HepG2 (cell line): ENCODE measurements around the gene SEC14L1. TPM values are rescaled to one million over a fixed set of nuclear protein-coding genes. Genes with fewer than 3 reads are reported as not detected.

Source experiments
- HDAC2 ChIP-seq: sonication (generic); formaldehyde crosslinking; IDR thresholded peaks from 2 replicates; pipeline ENCODE4 v1.4.0; 2020; ENCODE audit warnings: missing genetic modification reagents
- HNF4A ChIP-seq: sonication (generic); formaldehyde crosslinking; IDR thresholded peaks from 2 replicates; pipeline ENCODE4 v1.4.0; 2020; ENCODE audit warnings: missing genetic modification reagents
- LCORL ChIP-seq, 2 experiments: fragments of 450-650 bp in 1 of 2; sonication (generic) in 1 of 2; formaldehyde crosslinking in 1 of 2; IDR thresholded peaks; 2 replicates each; pipeline versions ENCODE4 v1.5.0 to v1.6.1; 2017 to 2020; ENCODE audit warnings: antibody characterized with exemption in 1 of 2, missing genetic modification reagents in 1 of 2
- SMC3 ChIP-seq: IDR thresholded peaks from 2 replicates; pipeline ENCODE4 v1.6.1; 2011; ENCODE audit warnings: low read length, improper control_type of control experiment
- WIZ ChIP-seq: sonication (generic); formaldehyde crosslinking; IDR thresholded peaks from 2 replicates; pipeline ENCODE4 v1.5.1; 2020; ENCODE audit warnings: mild to moderate bottlenecking, missing genetic modification reagents
- polyA plus RNA-seq, 8 experiments: library from polyadenylated mRNA; depleted of rRNA in 3 of 8; stranded (reverse) in 7 of 8; unstranded in 1 of 8; fragments of >200 nt; fragmentation: Illumina TruSeq in 4 of 8; extraction: Trizol in 4 of 8; gene quantifications; 2 replicates each; pipeline versions ENCODE4 v1.2.1 to v1.2.3, GENCODE V29; 2011 to 2016; ENCODE audit warnings: low read depth in 4 of 8, missing spikeins in 1 of 8, mixed read lengths in 1 of 8; ENCODE audit not compliant: insufficient read depth in 1 of 8
- total RNA-seq, 5 experiments: library from RNA; depleted of rRNA; stranded (reverse); fragments of >200 nt; fragmentation: Illumina TruSeq; extraction: Trizol; gene quantifications; 2 replicates each; pipeline ENCODE4 v1.2.3, GENCODE V29; 2016; ENCODE audit warnings: low read depth in 1 of 5
- TF ChIP-seq, protein P1 (sequence below): sonication (generic); formaldehyde crosslinking; IDR thresholded peaks from 2 replicates; pipeline ENCODE4 v1.4.0; 2020; ENCODE audit warnings: missing genetic modification reagents
- TF ChIP-seq, protein P2 (sequence below): sonication (generic); formaldehyde crosslinking; conservative IDR thresholded peaks from 2 replicates; pipeline ENCODE4 v1.8.0; 2022; ENCODE audit warnings: mild to moderate bottlenecking, moderate library complexity, missing genetic modification reagents
- TF ChIP-seq, protein P3 (sequence below): sonication (generic); formaldehyde crosslinking; IDR thresholded peaks from 2 replicates; pipeline ENCODE4 v1.5.0; 2020; ENCODE audit warnings: mild to moderate bottlenecking, missing genetic modification reagents
- TF ChIP-seq, protein P4 (sequence below): IDR thresholded peaks from 2 replicates; pipeline ENCODE4 v1.6.1; 2012; ENCODE audit warnings: low read length, improper control_type of control experiment
- TF ChIP-seq, protein P5 (sequence below): sonication (generic); formaldehyde crosslinking; conservative IDR thresholded peaks from 2 replicates; pipeline ENCODE4 v1.8.0; 2022; ENCODE audit warnings: low read depth, missing genetic modification reagents
- TF ChIP-seq, protein P6 (sequence below): sonication (generic); formaldehyde crosslinking; IDR thresholded peaks from 2 replicates; pipeline ENCODE4 v1.4.0; 2020; ENCODE audit warnings: missing genetic modification reagents

SEC14L1 gene
- total and polyA plus RNA-seq, 2 of the 13 experiments (the other 11 are each of a cell fraction or from before 2014, with no cell fraction given), result 26.3 to 43.9 TPM

DNA sequence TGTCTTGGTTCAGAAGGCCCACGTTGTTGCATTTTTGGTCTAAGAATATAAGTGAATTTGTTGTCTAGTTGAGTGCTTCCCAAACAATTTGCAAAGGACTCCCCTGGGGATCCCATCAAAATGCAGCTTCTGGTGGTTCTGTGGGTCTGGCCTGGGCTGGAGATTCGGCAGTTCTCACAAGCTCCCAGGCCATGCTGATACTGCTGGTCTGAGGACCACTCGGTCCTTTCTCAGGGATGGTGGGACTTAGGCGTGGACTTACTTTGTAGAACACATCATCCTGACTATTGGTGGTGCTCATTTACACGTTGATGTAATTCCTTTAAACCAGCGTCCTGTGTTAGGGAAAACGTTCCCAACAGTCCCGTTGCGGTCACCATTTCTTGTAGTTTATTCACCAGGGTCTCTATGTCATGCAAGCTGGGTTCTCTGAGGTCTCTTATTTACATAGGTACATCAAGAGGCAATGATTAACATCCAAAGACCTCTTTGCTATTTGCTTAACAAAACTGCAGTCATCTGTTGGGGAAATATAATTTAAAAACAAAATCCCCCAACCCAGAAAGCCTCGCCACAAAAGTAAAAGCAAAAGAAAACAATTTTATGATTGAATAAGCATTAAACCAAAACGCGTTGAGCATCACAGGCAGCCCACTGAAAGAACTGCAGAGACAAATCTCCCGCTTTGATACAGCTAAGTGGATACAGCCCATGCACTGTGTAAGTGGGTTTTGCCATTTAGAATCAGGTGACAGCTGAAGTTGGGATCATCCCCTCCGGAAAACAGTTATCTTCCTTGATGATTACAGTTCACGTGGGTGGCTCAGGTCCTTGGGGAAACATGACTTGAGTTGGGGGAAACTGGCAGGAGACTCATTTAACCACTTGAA lies 39.0 kb upstream of the SEC14L1 start (continued):
- TF ChIP-seq, protein P1, sequence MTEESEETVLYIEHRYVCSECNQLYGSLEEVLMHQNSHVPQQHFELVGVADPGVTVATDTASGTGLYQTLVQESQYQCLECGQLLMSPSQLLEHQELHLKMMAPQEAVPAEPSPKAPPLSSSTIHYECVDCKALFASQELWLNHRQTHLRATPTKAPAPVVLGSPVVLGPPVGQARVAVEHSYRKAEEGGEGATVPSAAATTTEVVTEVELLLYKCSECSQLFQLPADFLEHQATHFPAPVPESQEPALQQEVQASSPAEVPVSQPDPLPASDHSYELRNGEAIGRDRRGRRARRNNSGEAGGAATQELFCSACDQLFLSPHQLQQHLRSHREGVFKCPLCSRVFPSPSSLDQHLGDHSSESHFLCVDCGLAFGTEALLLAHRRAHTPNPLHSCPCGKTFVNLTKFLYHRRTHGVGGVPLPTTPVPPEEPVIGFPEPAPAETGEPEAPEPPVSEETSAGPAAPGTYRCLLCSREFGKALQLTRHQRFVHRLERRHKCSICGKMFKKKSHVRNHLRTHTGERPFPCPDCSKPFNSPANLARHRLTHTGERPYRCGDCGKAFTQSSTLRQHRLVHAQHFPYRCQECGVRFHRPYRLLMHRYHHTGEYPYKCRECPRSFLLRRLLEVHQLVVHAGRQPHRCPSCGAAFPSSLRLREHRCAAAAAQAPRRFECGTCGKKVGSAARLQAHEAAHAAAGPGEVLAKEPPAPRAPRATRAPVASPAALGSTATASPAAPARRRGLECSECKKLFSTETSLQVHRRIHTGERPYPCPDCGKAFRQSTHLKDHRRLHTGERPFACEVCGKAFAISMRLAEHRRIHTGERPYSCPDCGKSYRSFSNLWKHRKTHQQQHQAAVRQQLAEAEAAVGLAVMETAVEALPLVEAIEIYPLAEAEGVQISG, result no peak; the same call in 1 of the 2 replicates
- TF ChIP-seq HDAC2 (CRISPR knock-in tag) (no peak; the same call in 1 of the 2 replicates), SMC3 (0 out of 2 replicates have a peak, but pooled peaks have one; percentile 1), WIZ (CRISPR knock-in tag) (no peak), LCORL (IDR thresholded peaks at IDR 0.05) (no peak), LCORL (CRISPR knock-in tag; IDR thresholded peaks at IDR 0.05) (peak; percentile 16; the same call in 1 of the 2 replicates), HNF4A (CRISPR knock-in tag) (no peak)
- TF ChIP-seq, protein P2, sequence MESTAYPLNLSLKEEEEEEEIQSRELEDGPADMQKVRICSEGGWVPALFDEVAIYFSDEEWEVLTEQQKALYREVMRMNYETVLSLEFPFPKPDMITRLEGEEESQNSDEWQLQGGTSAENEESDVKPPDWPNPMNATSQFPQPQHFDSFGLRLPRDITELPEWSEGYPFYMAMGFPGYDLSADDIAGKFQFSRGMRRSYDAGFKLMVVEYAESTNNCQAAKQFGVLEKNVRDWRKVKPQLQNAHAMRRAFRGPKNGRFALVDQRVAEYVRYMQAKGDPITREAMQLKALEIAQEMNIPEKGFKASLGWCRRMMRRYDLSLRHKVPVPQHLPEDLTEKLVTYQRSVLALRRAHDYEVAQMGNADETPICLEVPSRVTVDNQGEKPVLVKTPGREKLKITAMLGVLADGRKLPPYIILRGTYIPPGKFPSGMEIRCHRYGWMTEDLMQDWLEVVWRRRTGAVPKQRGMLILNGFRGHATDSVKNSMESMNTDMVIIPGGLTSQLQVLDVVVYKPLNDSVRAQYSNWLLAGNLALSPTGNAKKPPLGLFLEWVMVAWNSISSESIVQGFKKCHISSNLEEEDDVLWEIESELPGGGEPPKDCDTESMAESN (CRISPR knock-in tag), result no peak
- TF ChIP-seq, protein P3, sequence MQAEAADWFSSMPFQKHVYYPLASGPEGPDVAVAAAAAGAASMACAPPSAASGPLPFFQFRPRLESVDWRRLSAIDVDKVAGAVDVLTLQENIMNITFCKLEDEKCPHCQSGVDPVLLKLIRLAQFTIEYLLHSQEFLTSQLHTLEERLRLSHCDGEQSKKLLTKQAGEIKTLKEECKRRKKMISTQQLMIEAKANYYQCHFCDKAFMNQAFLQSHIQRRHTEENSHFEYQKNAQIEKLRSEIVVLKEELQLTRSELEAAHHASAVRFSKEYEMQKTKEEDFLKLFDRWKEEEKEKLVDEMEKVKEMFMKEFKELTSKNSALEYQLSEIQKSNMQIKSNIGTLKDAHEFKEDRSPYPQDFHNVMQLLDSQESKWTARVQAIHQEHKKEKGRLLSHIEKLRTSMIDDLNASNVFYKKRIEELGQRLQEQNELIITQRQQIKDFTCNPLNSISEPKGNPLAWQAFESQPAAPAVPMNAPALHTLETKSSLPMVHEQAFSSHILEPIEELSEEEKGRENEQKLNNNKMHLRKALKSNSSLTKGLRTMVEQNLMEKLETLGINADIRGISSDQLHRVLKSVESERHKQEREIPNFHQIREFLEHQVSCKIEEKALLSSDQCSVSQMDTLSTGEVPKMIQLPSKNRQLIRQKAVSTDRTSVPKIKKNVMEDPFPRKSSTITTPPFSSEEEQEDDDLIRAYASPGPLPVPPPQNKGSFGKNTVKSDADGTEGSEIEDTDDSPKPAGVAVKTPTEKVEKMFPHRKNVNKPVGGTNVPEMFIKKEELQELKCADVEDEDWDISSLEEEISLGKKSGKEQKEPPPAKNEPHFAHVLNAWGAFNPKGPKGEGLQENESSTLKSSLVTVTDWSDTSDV (CRISPR knock-in tag), result no peak
- TF ChIP-seq, protein P4, sequence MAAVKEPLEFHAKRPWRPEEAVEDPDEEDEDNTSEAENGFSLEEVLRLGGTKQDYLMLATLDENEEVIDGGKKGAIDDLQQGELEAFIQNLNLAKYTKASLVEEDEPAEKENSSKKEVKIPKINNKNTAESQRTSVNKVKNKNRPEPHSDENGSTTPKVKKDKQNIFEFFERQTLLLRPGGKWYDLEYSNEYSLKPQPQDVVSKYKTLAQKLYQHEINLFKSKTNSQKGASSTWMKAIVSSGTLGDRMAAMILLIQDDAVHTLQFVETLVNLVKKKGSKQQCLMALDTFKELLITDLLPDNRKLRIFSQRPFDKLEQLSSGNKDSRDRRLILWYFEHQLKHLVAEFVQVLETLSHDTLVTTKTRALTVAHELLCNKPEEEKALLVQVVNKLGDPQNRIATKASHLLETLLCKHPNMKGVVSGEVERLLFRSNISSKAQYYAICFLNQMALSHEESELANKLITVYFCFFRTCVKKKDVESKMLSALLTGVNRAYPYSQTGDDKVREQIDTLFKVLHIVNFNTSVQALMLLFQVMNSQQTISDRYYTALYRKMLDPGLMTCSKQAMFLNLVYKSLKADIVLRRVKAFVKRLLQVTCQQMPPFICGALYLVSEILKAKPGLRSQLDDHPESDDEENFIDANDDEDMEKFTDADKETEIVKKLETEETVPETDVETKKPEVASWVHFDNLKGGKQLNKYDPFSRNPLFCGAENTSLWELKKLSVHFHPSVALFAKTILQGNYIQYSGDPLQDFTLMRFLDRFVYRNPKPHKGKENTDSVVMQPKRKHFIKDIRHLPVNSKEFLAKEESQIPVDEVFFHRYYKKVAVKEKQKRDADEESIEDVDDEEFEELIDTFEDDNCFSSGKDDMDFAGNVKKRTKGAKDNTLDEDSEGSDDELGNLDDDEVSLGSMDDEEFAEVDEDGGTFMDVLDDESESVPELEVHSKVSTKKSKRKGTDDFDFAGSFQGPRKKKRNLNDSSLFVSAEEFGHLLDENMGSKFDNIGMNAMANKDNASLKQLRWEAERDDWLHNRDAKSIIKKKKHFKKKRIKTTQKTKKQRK, result no peak
- TF ChIP-seq, protein P5, sequence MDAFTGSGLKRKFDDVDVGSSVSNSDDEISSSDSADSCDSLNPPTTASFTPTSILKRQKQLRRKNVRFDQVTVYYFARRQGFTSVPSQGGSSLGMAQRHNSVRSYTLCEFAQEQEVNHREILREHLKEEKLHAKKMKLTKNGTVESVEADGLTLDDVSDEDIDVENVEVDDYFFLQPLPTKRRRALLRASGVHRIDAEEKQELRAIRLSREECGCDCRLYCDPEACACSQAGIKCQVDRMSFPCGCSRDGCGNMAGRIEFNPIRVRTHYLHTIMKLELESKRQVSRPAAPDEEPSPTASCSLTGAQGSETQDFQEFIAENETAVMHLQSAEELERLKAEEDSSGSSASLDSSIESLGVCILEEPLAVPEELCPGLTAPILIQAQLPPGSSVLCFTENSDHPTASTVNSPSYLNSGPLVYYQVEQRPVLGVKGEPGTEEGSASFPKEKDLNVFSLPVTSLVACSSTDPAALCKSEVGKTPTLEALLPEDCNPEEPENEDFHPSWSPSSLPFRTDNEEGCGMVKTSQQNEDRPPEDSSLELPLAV, result no peak
- TF ChIP-seq, protein P6, sequence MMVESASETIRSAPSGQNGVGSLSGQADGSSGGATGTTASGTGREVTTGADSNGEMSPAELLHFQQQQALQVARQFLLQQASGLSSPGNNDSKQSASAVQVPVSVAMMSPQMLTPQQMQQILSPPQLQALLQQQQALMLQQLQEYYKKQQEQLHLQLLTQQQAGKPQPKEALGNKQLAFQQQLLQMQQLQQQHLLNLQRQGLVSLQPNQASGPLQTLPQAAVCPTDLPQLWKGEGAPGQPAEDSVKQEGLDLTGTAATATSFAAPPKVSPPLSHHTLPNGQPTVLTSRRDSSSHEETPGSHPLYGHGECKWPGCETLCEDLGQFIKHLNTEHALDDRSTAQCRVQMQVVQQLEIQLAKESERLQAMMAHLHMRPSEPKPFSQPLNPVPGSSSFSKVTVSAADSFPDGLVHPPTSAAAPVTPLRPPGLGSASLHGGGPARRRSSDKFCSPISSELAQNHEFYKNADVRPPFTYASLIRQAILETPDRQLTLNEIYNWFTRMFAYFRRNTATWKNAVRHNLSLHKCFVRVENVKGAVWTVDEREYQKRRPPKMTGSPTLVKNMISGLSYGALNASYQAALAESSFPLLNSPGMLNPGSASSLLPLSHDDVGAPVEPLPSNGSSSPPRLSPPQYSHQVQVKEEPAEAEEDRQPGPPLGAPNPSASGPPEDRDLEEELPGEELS (CRISPR knock-in tag), result 0 out of 2 replicates have a peak, but pooled peaks have one; percentile 45
